RWPE1 (cell line): ENCODE measurements around the gene SSTR4.

Experiments used
- CTCF ChIA-PET: fragments of 350-600 bp; sonication (Branson Sonifier 250); formaldehyde crosslinking; extraction: SDS; loops from one replicate; lab custom pipeline; 2021; lab: Yijun Ruan, JAX
- POLR2A ChIA-PET: fragments of 400-600 bp; formaldehyde crosslinking; extraction: SDS; loops from one replicate; lab custom pipeline; 2020; ENCODE audit warnings: antibody characterized with exemption; ENCODE audit not compliant: low non-redundant PET; lab: Yijun Ruan, JAX
- DNase-seq: peaks from one replicate; pipeline ENCODE4 v3.0.0; 2012; ENCODE audit warnings: low spot score
- H3K27ac ChIP-seq: fragments of 450-650 bp; 2 replicates; pipeline ENCODE4 v1.5.1; 2017
- CTCF ChIP-seq: fragments of 450-650 bp; conservative IDR thresholded peaks from 2 replicates; pipeline ENCODE4 v1.5.1; 2017; ENCODE audit warnings: low read depth, mild to moderate bottlenecking

Gene SSTR4

GRCh38 chr20:23063168-23063567 is 28.1 kb downstream of the SSTR4 start:
- no peak overlapping the region for H3K27ac ChIP-seq
- TF ChIP-seq CTCF: no peak
- POLR2A ChIA-PET: no interaction called here
- CTCF ChIA-PET: interaction anchor here (1.5 kb wide), 1 partner anchor 172 kb away, joined by 4 read pairs; no protein-coding TSS in a partner anchor
- DNase-seq: no peak

- POLR2A ChIA-PET: no interaction called here
- CTCF ChIA-PET: interaction anchor here (0.6 kb wide), 1 partner anchor 9 kb away, joined by 4 read pairs; no protein-coding TSS in a partner anchor
- DNase-seq: no peak
- TF ChIP-seq CTCF: no peak
- no peak overlapping the region for H3K27ac ChIP-seq
These were observed 28.5 kb downstream of the SSTR4 start for GRCh38 chr20:23063581-23063980.

- H3K27ac ChIP-seq: no peak overlapping the region
- ChIA-PET POLR2A (interaction anchor here (0.6 to 0.7 kb wide), 2 partner anchors 15 to 79 kb away, joined by 3 read pairs; no protein-coding TSS in a partner anchor), CTCF (interaction anchor here (0.6 to 0.9 kb wide), 3 partner anchors 124 to 195 kb away, joined by 3 to 4 read pairs (median 3); no protein-coding TSS in a partner anchor)
- no peak for DNase-seq
- TF ChIP-seq CTCF: no peak
These were observed 30.4 kb downstream of the SSTR4 start for GRCh38 chr20:23065266-23066201.

GRCh38 chr20:23066772-23067171 is 31.7 kb downstream of the SSTR4 start:
- POLR2A ChIA-PET: no interaction called here

GRCh38 chr20:23068283-23068682 is 33.2 kb downstream of the SSTR4 start:
- TF ChIP-seq CTCF: no peak
- no peak overlapping the region for H3K27ac ChIP-seq
- ChIA-PET POLR2A (no interaction called here), CTCF (interaction anchor here (0.5 to 1.2 kb wide), 2 partner anchors 113 to 126 kb away, joined by 3 read pairs; no protein-coding TSS in a partner anchor)
- no peak for DNase-seq

More at GRCh38 chr20:23066772-23067171, 31.7 kb downstream of the SSTR4 start:
- CTCF ChIA-PET: interaction anchor here (0.5 kb wide), 1 partner anchor 19 kb away, joined by 3 read pairs; no protein-coding TSS in a partner anchor
- no peak for DNase-seq
- H3K27ac ChIP-seq: no peak overlapping the region
- no peak for TF ChIP-seq CTCF

- no peak for TF ChIP-seq CTCF
- ChIA-PET CTCF (interaction anchor here (0.6 kb wide), 1 partner anchor 1706 kb away, joined by 3 read pairs; no protein-coding TSS in a partner anchor), POLR2A (no interaction called here)
- no peak overlapping the region for H3K27ac ChIP-seq
- DNase-seq: no peak
These were observed 34.0 kb downstream of the SSTR4 start for GRCh38 chr20:23069108-23069507.
